Stimulated activated CD8-positive, alpha-beta memory T cell treated with anti-CD3 and anti-CD28 coated beads, Interleukin-7, amount 100 ng/mL, for 48 hours (primary cell): ENCODE data around the gene PFKP.

Experiments
- DNase-seq, 2 donors: peaks; one replicate each; pipeline ENCODE4 v3.0.0-alpha.2; 2020; ENCODE audit warnings: low read depth in 1 of 2; ENCODE audit errors: extremely low read depth in 1 of 2

Gene PFKP

DNA sequence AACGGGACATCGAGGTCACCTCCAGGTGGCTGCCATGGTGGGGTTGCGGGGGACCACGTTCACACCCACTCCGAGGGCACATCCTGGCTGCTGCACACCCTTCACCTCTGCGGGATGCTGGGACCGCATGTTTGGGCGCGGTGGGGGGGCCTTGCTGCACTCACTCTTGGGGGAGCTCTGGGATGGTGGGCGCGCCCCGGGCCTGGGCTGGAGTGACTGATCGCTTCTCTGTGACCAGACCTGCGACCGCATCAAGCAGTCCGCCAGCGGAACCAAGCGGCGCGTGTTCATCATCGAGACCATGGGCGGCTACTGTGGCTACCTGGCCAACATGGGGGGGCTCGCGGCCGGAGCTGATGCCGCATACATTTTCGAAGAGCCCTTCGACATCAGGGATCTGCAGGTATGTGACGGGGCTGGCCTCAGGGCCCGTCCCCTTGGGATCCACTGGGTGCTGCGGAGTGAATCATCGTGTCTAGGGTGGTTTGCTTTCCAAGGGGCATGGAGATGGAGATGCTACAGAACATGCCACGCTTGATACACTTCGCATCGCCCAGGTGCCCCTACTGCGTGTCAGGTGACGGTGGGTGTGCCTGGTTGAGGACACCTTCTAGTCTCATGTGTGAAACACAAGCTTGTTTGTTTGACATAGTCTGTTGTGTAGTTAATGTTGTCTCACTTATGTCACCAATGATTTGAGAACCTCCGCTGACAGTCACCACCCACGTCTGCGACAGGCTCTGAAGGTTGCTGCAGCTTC lies 62.4 kb downstream of the PFKP start:
- no peak for DNase-seq

- DNase-seq: no peak
Observed at GRCh38 chr10:3131098-3131497, 63.8 kb downstream of the PFKP start.

DNA sequence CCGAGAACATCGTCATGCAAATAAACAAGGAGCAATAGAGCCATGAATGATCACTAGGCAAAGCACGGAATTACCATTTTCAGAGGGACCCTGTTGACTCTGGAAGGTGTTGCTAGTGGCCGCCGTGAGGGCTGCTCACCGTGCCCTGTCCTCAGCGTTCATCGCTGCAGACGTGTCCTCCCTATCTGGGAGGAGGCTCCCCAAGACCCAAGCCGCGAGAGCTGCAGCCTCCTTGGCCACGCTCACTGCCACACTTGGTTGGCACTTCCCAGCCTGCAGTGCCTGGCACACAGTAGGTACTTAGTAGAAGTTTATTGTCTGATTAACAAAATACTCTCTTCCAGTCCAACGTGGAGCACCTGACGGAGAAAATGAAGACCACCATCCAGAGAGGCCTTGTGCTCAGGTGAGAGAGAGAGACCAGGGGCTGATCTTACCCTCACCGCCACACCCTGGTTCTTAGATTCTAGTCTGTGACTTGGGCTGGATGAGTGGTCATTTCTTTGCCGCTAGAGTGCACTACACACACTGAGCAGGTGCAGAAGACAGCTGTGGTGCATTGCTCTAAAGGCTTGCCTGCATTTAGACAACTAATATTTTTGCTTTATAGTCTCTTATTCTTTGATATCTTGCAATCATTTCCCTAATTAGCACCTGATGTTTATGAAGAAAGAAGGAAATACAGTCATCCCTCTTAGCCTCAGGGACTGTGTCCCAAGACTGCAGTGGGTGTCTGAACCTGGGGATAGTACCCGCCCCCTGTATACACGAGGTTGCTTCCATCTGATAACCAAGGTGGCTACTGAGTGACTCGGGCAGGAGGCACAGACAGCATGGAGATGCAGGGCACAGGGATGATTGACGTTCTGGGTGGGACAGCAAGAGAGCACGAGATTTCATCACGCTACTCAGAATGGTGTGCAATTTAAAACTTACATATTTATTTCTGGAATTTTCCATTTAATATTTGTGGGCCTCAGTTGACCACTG lies 65.0 kb downstream of the PFKP start:
- no peak for DNase-seq

GRCh38 chr10:3133948-3134347 lies 66.6 kb downstream of the PFKP start:
- DNase-seq: no peak

- DNase-seq: no peak
Observed at GRCh38 chr10:3135006-3135405, 67.7 kb downstream of the PFKP start.

GRCh38 chr10:3136336-3136735 lies 69.0 kb downstream of the PFKP start:
- no peak for DNase-seq

DNA sequence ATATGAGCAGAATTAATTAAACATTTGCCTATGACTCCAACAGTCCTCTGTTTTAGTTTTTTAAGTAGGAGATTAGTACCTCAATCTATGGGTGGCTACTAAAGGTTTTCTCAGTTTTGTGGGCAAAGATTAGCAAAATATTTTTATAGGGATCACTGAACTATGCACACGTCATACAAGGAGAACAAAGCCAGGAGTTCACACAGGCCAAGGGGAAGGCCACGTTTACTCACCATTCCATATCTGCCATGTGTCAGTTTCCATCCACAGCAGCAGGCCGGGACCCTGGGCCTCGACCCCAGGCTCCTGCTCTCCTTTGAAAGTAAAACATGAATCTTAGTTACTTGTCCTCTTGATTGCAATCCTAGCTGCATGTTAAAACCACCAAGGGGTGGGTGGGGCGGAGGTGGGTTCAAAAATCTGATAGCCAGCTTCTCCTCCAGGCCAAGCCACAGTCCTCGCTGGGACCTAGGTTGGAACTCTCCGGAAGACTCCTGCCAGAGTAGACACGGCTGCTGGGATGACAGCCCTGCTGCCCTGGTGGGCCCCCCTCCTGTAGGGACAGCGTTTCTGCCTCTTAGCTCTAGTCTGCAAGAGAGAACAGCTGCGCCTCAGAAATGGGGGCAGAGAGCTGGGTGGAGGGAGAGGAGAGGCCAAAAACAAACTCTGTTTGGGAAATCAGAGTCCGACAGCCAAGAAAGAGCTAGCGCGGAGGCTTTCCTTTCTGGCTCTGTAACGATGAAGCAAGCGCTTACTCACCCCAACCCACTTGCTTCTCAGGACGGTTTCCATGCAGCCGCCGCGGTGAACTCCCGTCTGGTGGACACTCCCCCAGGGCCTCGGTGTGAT lies 69.6 kb downstream of the PFKP start:
- DNase-seq: no peak

- no peak for DNase-seq
Observed at GRCh38 chr10:3137958-3138726, 70.8 kb downstream of the PFKP start.

GRCh38 chr10:3139216-3139910 lies 72.0 kb downstream of the PFKP start:
- DNase-seq: no peak

DNA sequence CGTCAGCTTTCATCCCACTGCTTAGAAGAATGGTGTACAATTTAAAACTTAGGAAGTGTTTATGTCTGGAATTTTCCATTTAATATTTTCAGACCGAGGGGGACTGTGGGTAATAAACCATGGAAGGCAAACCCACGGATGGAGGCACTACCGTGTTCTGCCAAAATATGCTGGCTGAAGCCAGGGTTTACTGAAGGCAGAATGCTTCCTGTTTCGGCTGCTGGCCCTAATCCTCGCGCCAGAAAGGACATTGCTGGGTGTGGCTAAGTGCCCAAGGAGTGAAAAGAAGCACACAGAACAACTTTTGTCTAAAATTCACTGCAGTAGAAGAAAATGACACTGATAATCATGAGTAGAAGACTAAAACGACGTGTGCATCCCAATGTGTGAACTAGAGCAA lies 72.9 kb downstream of the PFKP start:
- no peak for DNase-seq

DNA sequence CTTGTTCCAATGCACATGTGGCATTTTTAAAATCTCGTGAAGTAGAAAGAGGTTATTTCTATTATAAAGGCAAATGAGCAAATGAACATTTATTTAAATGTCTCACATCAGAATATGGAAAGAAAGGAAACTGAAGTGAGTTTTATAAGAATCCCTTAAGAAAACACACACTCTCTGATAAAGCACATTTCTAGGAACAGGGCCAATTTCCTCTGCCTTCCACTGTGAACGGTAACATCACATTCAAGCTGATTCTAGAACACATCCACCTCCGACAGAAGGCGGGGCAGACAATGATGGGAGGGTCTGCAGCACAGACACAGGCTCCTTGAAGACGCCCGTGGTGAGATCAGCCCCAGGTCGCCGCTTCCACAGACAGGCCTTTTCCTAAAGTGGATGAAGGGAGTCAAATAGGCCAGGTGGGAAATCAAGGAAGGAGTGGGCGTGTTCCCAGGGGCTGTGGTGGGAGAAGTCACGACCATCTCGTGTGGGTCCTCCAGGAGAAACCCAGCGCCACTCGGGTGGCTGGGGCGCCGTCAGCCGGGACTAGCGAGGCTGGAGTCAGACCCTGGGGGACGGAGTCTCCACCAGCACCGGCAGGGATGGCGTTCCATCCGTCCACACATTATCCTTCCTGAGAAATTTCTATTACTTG lies 74.1 kb downstream of the PFKP start:
- no peak for DNase-seq

GRCh38 chr10:3142146-3142875 lies 75.0 kb downstream of the PFKP start:
- no peak for DNase-seq

DNA sequence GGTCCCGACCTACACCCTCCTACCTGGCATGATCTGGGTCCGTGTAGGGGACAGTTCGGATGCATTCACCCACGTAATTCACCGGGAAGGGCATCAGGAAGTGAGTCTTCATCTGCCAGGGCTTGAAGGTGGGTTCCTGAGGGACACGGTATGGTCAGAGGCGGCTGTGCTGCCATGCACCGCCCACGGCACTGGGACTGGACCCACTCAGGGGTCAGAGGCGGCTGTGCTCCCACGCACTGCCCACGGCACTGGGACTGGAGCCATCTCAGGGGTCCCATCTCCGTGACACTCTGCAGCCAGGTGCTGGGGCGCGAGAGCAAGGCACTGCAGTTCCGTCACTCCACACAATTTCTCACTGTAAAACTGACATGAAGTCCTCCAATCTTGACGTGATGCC lies 76.0 kb downstream of the PFKP start:
- no peak for DNase-seq

DNA sequence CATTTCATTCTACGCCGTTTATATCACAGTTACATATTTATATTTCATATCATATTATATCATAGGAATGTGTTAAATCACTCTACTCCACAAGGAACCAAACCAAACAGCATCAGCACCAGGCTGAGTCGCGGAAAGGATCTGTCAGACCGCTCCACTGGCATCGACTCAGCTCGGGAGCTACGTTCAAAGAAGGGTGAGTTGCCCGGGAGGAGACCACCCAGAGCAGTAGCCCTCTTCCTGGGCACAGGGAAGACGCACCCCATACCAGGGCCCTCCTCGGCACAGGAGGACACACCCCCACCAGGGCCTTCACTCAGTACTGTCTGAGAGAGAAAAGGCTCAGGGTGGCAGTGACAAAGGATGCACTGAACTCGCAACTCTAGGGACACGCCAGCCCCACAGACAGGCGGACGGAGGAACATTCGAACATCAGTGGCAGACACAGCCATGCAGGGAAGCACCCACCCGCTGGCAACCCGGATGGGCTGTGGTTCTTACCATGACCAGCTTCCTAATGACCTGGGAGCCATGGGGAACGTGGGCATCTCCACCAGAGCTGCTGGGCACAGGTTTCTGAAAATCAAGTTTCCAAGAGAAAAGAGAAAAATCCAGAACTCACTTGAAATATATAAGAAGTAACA lies 76.6 kb downstream of the PFKP start:
- DNase-seq: no peak

- DNase-seq: no peak
Observed at GRCh38 chr10:3145366-3145765, 78.0 kb downstream of the PFKP start.

DNA sequence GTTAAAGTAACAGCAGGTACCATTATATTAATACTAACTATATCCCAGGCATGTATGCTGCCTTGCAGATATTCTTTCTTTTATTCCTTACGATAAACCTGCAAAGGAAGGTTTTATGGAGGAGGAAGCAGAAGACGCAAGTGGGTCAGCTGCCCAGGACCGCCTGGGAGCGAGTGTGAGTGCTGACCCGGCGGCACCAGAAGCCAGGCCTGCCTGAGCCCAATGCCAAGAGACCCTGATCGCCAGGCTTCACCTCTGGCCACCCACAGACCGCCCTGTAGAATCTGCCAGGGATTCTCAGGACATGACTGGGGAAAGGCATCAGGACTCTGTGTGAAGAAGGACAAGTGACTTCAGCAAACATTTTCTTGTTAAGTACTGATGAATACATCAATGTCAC lies 78.9 kb downstream of the PFKP start:
- DNase-seq: no peak

DNA sequence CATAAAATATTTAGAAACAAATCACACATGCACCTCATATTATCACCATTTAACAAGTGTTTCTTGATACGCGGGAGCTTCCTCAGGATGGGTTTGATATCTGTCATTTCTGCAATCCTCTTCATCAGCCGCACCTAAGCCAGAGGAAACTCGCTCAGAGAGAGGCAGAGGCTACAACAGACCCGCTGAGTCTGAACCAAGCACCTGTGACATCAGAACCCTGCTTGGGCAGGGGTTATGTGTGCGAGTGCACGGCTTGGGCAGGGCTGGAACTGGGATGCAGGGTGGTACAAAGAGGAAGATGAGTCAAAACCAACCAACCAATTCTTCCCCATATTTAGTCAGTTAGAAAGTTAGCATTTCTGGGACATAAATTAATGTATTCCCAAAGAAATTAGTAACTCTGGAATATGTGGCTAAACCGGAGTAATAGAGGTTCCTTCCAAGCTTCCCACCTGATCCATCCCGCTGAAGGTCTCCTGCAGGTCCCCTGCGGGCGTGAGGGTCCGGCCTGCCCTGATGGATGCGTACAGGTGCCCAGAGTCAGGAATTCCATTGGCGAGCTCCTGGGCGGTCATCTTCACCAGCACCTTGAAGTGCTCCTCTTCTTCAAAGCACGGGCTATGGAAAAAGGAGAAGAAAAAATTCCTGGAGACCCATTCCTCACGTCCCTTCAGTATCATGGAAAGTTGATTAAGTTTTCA lies 79.9 kb downstream of the PFKP start:
- DNase-seq: no peak
